Stimulated activated CD8-positive, alpha-beta memory T cell treated with anti-CD3 and anti-CD28 coated beads, Interleukin-15, amount 100 ng/mL, for 24 hours (primary cell): ENCODE measurements around the gene PNLIPRP2.

Experiments used
- DNase-seq: peaks from one replicate; pipeline ENCODE4 v3.0.0-alpha.2; 2020; ENCODE audit warnings: low read depth

The PNLIPRP2 gene

GRCh38 chr10:116620423-116621400 lies at the start of gene PNLIPRP2:
PNLIPRP2 (plus strand) TSS chr10:116620953.
- DNase-seq, result no peak

DNA sequence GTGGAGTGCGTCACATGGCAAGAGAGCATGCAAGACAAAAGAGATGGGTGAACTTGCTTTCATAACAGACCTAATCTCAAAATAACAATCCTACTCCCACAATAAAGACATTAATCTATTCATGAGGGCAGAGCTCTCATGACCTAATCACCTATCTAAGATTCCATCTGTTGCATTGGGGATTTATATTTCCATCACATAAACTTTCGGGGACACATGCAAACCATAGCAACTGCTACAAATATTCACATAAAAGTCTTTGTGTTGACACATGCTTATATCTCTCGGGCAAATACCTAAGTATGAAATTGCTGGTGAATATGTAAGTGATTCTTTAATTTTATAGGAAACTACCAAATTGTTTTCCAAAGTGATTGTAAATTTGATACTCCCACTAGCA lies 46.0 kb upstream of the PNLIPRP2 start:
- no peak for DNase-seq

GRCh38 chr10:116587878-116588591 lies 32.7 kb upstream of the PNLIPRP2 start:
- no peak for DNase-seq

DNA sequence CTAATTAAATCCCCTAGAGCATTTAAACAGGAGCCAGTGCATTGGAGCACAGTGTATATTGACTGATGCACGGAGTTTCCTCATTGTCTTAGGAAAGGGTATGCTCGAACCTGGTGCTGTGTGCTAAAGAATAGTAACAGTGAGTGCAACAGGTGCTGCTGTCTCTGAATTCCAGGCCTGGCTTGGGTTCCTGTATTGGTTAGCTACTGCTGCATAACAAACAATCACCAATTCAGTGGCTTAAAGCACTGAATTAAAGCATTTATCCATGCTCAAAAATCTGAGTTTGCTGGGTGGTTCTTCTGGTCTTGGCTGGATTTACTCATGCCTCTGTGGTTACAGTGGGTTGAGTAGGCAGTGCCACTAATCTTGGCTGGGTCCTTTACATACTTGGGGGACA lies 31.8 kb upstream of the PNLIPRP2 start:
- DNase-seq, result no peak

GRCh38 chr10:116589926-116590325 lies 30.8 kb upstream of the PNLIPRP2 start:
- DNase-seq, result no peak

GRCh38 chr10:116590590-116591444 lies 29.9 kb upstream of the PNLIPRP2 start, which contains the start of gene PNLIPRP1:
PNLIPRP1 (plus strand) TSS chr10:116590959; CDS start chr10:116591130, 171 bp downstream.
- no peak for DNase-seq

GRCh38 chr10:116593139-116593740 lies 27.5 kb upstream of the PNLIPRP2 start:
- DNase-seq, result no peak

DNA sequence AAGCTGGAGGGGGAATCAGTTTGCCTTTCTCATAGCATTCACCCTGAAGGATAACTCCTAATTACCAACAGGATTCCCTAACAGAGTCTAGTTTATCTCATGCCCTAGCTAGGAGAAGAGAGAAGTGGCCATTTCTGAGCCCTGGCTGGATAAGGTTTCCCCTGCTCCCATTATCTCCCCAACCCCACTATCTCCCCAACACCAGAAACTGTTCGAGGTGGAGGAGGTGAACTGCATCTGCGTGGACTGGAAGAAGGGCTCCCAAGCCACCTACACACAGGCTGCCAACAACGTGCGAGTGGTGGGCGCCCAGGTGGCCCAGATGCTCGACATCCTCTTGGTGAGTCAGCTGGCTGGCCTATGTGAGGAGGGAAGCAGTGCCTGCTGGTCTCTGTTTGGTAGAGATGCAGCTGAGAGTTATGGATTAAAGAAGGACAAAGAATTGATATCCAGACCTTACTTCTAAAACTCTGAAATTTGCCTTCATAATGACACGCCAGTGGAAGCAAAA lies 26.2 kb upstream of the PNLIPRP2 start:
- no peak for DNase-seq

DNA sequence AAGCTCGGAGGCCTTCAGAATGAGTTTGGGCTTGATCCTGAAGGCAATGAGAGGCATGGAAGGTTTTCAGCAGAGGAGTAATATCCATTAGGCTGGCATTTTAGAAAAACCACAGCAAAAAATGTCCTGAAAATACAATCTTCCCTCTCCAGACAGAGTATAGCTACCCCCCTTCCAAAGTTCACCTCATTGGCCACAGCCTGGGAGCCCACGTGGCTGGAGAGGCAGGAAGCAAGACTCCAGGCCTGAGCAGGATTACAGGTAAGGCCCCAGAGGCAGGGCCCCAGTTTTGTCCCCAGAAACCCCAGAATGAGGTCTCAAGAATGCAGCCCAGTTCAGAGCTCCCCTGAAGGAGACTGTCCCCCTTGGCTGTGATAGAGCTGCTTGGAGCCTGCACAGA lies 24.7 kb upstream of the PNLIPRP2 start:
- DNase-seq, result no peak

DNA sequence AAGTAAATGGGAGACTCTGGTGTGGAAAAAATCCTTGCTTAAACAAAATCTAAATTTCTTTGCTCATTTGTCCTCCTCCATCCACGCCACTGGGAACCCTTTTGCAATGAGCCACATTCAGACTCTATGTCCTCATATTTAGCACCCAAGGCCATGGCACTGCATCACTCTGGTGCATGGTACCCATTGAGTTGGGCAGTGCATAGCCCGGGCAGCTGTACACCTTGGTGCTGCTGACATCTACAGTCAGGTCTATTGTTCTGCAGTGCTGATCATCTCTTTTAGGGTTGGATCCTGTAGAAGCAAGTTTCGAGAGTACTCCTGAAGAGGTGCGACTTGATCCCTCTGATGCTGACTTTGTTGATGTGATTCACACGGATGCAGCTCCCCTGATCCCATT lies 23.2 kb upstream of the PNLIPRP2 start:
- DNase-seq, result no peak

- DNase-seq, result no peak
Measured at GRCh38 chr10:116598329-116598728, 22.4 kb upstream of the PNLIPRP2 start.

DNA sequence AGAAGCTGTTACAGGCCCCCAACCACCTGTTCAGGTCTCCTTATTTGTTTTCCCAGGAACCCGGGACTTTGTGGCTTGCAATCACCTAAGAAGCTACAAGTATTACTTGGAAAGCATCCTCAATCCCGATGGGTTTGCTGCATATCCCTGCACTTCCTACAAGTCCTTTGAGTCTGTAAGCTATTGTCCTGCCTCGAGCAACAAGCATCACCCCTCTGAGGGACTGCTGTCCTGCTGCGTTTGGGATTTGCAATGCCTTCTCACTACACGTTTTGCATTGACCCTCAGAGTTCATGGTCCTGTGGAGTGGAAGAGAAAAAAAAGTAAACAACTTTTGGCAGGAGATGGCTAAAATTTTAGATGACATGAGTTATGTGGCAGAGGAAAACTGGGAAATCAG lies 20.8 kb upstream of the PNLIPRP2 start:
- no peak for DNase-seq

GRCh38 chr10:116602648-116603400 lies 17.9 kb upstream of the PNLIPRP2 start:
- no peak for DNase-seq

DNA sequence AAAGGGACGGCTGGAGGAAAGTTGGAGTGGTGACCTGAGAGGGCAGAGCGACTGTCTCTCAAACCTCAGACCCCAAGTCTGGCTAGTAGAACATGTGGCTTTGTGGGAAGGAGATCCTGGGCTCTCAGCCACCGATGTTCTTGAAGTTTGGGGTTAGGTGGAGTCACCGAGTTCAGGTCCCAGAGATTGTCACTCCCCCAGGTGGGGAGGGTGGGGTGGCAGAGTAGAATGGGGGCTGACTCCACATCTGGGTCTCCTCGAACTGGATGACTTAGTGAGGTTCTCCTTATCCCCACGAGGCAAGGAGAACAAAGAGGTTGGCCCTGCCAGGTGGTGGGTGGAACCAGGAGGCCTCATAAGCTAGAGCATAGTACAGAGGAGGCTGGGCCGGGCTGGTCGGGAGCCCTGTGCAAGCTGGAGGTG lies 14.7 kb upstream of the PNLIPRP2 start:
- no peak for DNase-seq

- DNase-seq, result no peak
Measured at GRCh38 chr10:116607336-116607735, 13.4 kb upstream of the PNLIPRP2 start.

- DNase-seq, result no peak
Measured at GRCh38 chr10:116608686-116609594, 11.8 kb upstream of the PNLIPRP2 start.

DNA sequence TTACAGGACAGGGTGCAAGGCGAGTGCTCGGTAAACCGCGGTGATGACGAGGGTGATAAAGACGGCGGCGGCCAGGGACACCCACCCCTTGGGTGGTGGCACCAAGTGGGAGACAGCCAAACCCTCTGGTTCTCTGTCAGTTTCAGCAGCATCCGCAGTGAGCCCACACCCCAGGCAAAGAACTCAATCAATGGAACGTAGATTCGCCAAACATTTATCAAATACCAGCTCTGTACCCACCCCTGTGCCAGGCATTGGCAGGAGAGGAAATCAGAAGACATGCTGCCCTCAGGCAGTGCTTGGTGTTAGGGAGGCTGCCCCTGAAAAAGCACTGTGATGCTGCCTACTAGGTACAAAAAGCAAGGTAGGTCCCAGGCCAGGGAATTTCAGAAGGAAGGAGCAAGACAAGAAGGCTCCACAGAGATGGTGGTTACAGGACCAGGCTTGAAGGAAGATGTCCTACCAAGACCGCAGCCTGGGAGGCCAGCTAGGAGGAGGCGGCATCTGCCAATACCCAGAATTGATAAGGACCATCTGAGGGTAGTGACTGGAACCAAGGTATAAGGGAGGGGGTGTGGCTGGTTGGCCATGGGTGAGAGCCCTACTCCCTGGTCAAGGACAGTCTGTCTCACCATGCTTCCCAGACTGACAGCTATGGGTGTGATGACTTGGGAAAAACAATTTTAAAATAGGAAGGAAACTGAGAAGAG lies 10.2 kb upstream of the PNLIPRP2 start:
- no peak for DNase-seq

DNA sequence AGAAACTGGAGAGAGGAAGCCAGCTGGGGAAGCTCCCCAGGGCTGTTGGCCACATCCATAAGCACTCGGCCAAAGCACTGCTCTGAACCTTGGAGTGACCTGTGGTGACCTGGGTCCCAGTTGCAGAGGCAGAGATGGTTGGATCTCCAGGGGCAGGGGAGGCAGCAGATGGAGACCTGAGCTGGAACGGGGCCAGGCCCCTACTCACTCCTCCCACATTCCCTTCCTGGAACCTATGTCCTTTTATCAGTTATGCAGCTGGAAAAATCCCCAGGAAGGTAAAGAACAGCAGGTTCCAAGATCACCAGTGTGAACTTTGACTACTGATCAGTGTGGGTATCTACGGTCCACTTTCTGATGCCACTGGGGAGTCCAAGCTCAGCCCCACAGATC lies 9.6 kb upstream of the PNLIPRP2 start:
- no peak for DNase-seq
